Cardiac muscle cell (in vitro differentiated cells and primary cell): ENCODE measurements around the gene CEACAM5. TPM values are rescaled to one million over a fixed set of nuclear protein-coding genes. Genes with fewer than 3 reads are reported as not detected.

ENCODE experiments used
- DNase-seq, 2 donors: peaks; one replicate each; pipeline versions ENCODE4 v3.0.0 to v3.0.0-alpha.2; 2010 to 2017; ENCODE audit warnings: low read depth in 1 of 2, low spot score in 1 of 2
- H3K27ac ChIP-seq: fragments of 200-600 bp; sonication (generic); 2 replicates; pipeline ENCODE4 v1.5.1; 2016
- H3K27me3 ChIP-seq: fragments of 200-600 bp; sonication (generic); 2 replicates; pipeline ENCODE4 v1.6.0; 2016; ENCODE audit warnings: control low read depth
- H3K36me3 ChIP-seq: fragments of 200-600 bp; sonication (generic); 2 replicates; pipeline ENCODE4 v1.5.1; 2016; ENCODE audit warnings: control low read depth
- H3K4me1 ChIP-seq: fragments of 200-600 bp; sonication (generic); 2 replicates; pipeline ENCODE4 v1.8.1; 2017; ENCODE audit warnings: low read depth, mild to moderate bottlenecking, mixed run types
- H3K4me3 ChIP-seq: fragments of 200-600 bp; sonication (generic); 2 replicates; pipeline ENCODE4 v1.5.1; 2016; ENCODE audit warnings: mild to moderate bottlenecking
- H3K9me3 ChIP-seq: fragments of 200-600 bp; sonication (generic); 2 replicates; pipeline ENCODE4 v1.5.1; 2017; ENCODE audit warnings: low read depth, mild to moderate bottlenecking, control low read depth
- CTCF ChIP-seq: IDR thresholded peaks from 2 replicates; pipeline ENCODE4 v1.5.1; 2012; ENCODE audit warnings: low read depth, mild to moderate bottlenecking, low read length
- polyA plus RNA-seq: library from polyadenylated mRNA; unstranded; fragments of >200 nt; fragmentation: Nextera tagmentation; extraction: Ambion mirVana; gene quantifications from 2 replicates; pipeline ENCODE4 v1.2.1, GENCODE V29; 2016
- total RNA-seq: library from RNA; depleted of rRNA; stranded (reverse); fragments of >200 nt; gene quantifications from 2 replicates; pipeline ENCODE4 v1.2.3, GENCODE V29; 2016

CEACAM5 gene
- total and polyA plus RNA-seq, 2 experiments from 2014 or later = not detected

GRCh38 chr19:41774515-41774980 is 66.1 kb downstream of the CEACAM5 start:
- TF ChIP-seq CTCF = no peak
- DNase-seq = no peak
- Histone ChIP-seq H3K36me3 (no peaks in the 10 kb centered on the region), H3K27me3 (no peaks in the 10 kb centered on the region), H3K9me3 (no peaks in the 10 kb centered on the region), H3K4me3 (no peak overlapping the region), H3K4me1 (no peaks in the 10 kb centered on the region), H3K27ac (no peak overlapping the region)

GRCh38 chr19:41776700-41777099 is 68.3 kb downstream of the CEACAM5 start:
- no peak for DNase-seq
- Histone ChIP-seq H3K36me3 (no peaks in the 10 kb centered on the region), H3K4me3 (no peak overlapping the region), H3K4me1 (no peaks in the 10 kb centered on the region), H3K27ac (no peak overlapping the region), H3K27me3 (no peaks in the 10 kb centered on the region), H3K9me3 (no peaks in the 10 kb centered on the region)
- TF ChIP-seq CTCF = no peak

Other genes with a start within 250 kb of the CEACAM5 start
- gene CEACAM21, start 132.5 kb upstream of the CEACAM5 start, total RNA-seq = 2.8 and 4.4 TPM in 2 replicates
- gene CEACAM21, start 132.5 kb upstream of the CEACAM5 start, polyA plus RNA-seq = 2.2 and 5.0 TPM in 2 replicates
- gene CEACAM4, start 81.6 kb upstream of the CEACAM5 start, total RNA-seq = not detected in 2 replicates
- not detected in 2 replicates for gene CEACAM4, start 81.6 kb upstream of the CEACAM5 start, polyA plus RNA-seq
- not detected in 2 replicates for gene CEACAM7, start 20.4 kb upstream of the CEACAM5 start, total RNA-seq
- not detected in 2 replicates for gene CEACAM7, start 20.4 kb upstream of the CEACAM5 start, polyA plus RNA-seq
- gene CEACAM6, start 46.9 kb downstream of the CEACAM5 start, total RNA-seq = not detected in 2 replicates
- gene CEACAM6, start 46.9 kb downstream of the CEACAM5 start, polyA plus RNA-seq = not detected in 2 replicates
- not detected in 2 replicates for gene CEACAM3, start 88.0 kb downstream of the CEACAM5 start, total RNA-seq
- not detected in 2 replicates for gene CEACAM3, start 88.0 kb downstream of the CEACAM5 start, polyA plus RNA-seq
- gene LYPD4, start 136.1 kb downstream of the CEACAM5 start, total RNA-seq = not detected in 2 replicates
- not detected in 2 replicates for gene LYPD4, start 136.1 kb downstream of the CEACAM5 start, polyA plus RNA-seq
- gene DMRTC2, start 136.4 kb downstream of the CEACAM5 start, total RNA-seq = not detected in 2 replicates
- not detected in 2 replicates for gene DMRTC2, start 136.4 kb downstream of the CEACAM5 start, polyA plus RNA-seq
- gene RPS19, start 151.6 kb downstream of the CEACAM5 start, total RNA-seq = 1,651 and 2,830 TPM in 2 replicates
- gene RPS19, start 151.6 kb downstream of the CEACAM5 start, polyA plus RNA-seq = 1,323 and 1,693 TPM in 2 replicates
- 0.11 TPM in 1 of 2 replicates, not detected in the other for gene CD79A, start 168.7 kb downstream of the CEACAM5 start, total RNA-seq
- 0.22 and 0.24 TPM in 2 replicates for gene CD79A, start 168.7 kb downstream of the CEACAM5 start, polyA plus RNA-seq
- gene ARHGEF1, start 174.6 kb downstream of the CEACAM5 start, total RNA-seq = 19.2 and 49.9 TPM in 2 replicates
- gene ARHGEF1, start 174.6 kb downstream of the CEACAM5 start, polyA plus RNA-seq = 40.1 and 68.1 TPM in 2 replicates
- 1.0 TPM in 1 of 2 replicates, not detected in the other for gene ERFL, start 219.8 kb downstream of the CEACAM5 start, total RNA-seq
- gene ERFL, start 219.8 kb downstream of the CEACAM5 start, polyA plus RNA-seq = 0.06 TPM in 1 of 2 replicates, not detected in the other